Panc1 (cell line): ENCODE results near the gene EMC8. TPM values are rescaled to one million over a fixed set of nuclear protein-coding genes. Genes with fewer than 3 reads are reported as not detected.

Source experiments
- ATAC-seq: fragments of 200-7000 bp; cut with Tn5 transposase; 2 replicates; pipeline ENCODE4 v1.9.1; 2020; ENCODE audit warnings: mild to moderate bottlenecking, moderate library complexity
- BruUV-seq: library from RNA; stranded (reverse); fragments of 400-500 nt; replicated peaks from 2 replicates; lab custom pipeline; 2021; lab: Mats Ljungman, UMichigan
- CTCF ChIA-PET: fragments of 300-600 bp; sonication (Branson Sonifier 250); formaldehyde crosslinking; loops from one replicate; lab custom pipeline; 2022; ENCODE audit warnings: antibody characterized with exemption; lab: Charles Lee
- POLR2A ChIA-PET: fragments of 300-600 bp; sonication (Branson Sonifier 250); formaldehyde crosslinking; loops from one replicate; lab custom pipeline; 2022; ENCODE audit warnings: antibody characterized with exemption; lab: Charles Lee
- DNase-seq: peaks from one replicate; pipeline ENCODE4 v3.0.0-alpha.2; 2010; ENCODE audit warnings: low read depth, low spot score
- H3K27ac ChIP-seq: 2 replicates; pipeline ENCODE4 v1.5.1; 2011; ENCODE audit warnings: mild to moderate bottlenecking, low read length, inconsistent platforms
- H3K27me3 ChIP-seq: fragments of 200-500 bp; sonication (Bioruptor generic); 2 replicates; pipeline ENCODE4 v1.6.0; 2014; ENCODE audit warnings: low read length, inconsistent platforms; ENCODE audit not compliant: control insufficient read depth, insufficient read depth
- H3K36me3 ChIP-seq: fragments of 200-500 bp; sonication (Bioruptor generic); 2 replicates; pipeline ENCODE4 v1.5.1; 2014; ENCODE audit warnings: inconsistent platforms, mild to moderate bottlenecking, low read length, moderate library complexity; ENCODE audit not compliant: control insufficient read depth, insufficient read depth
- H3K4me1 ChIP-seq: 2 replicates; pipeline ENCODE4 v1.5.1; 2011; ENCODE audit warnings: inconsistent platforms, mild to moderate bottlenecking, low read length, moderate library complexity; ENCODE audit not compliant: control insufficient read depth, insufficient read depth
- H3K4me3 ChIP-seq, 2 experiments: 2 replicates each; pipeline ENCODE4 v1.5.1; 2011 to 2012; ENCODE audit warnings: low read depth in 2 of 2, low read length in 2 of 2, mild to moderate bottlenecking in 2 of 2, inconsistent platforms in 1 of 2, moderate library complexity in 1 of 2
- H3K9me3 ChIP-seq: fragments of 200-500 bp; sonication (Bioruptor generic); 2 replicates; pipeline ENCODE4 v1.5.1; 2014; ENCODE audit warnings: low read depth, mild to moderate bottlenecking, inconsistent platforms, low read length, moderate library complexity; ENCODE audit not compliant: control insufficient read depth, insufficient read depth
- POLR2AphosphoS5 ChIP-seq: IDR thresholded peaks from 2 replicates; pipeline ENCODE4 v1.6.1; 2012; ENCODE audit warnings: mild to moderate bottlenecking, low read depth, low read length, moderate library complexity
- REST ChIP-seq, 2 experiments: IDR thresholded peaks; 2 replicates each; pipeline ENCODE4 v1.6.1; 2011 to 2012; ENCODE audit warnings: low read depth in 2 of 2, control low read depth in 1 of 2, low read length in 1 of 2, mild to moderate bottlenecking in 1 of 2, moderate library complexity in 1 of 2; ENCODE audit not compliant: insufficient read depth in 1 of 2
- SIN3A ChIP-seq: IDR thresholded peaks from 2 replicates; pipeline ENCODE4 v1.6.1; 2012; ENCODE audit warnings: low read depth, mild to moderate bottlenecking, low read length, moderate library complexity, borderline replicate concordance; ENCODE audit not compliant: insufficient read depth
- TCF7L2 ChIP-seq: IDR thresholded peaks from 2 replicates; pipeline ENCODE4 v1.6.1; 2011; ENCODE audit warnings: mild to moderate bottlenecking, low read depth, low read length, inconsistent platforms
- in situ Hi-C: cut with HindIII; loops from 2 replicates; pipeline ENCODE4 v1.10.0; 2016; ENCODE audit warnings: low sequenced_read_pairs, low pct_unique_long_range_greater_than_20kb
- intact Hi-C: fragments of 100-400 bp; cut with micrococcal nuclease; formaldehyde crosslinking; loops from one replicate; pipeline ENCODE4 v1.10.0; 2022; ENCODE audit not compliant: unreplicated experiment
- total RNA-seq: library from RNA; stranded (reverse); gene quantifications from one replicate; pipeline ENCODE4 v1.2.1, GENCODE V29; 2021; ENCODE audit not compliant: unreplicated experiment
- TF ChIP-seq, protein P1 (sequence below): fragments of 450-650 bp; IDR thresholded peaks from 2 replicates; pipeline ENCODE4 v1.5.1; 2017; ENCODE audit warnings: mild to moderate bottlenecking

Gene EMC8
- total RNA-seq, 1 experiment from 2014 or later = 39.1 TPM

DNA sequence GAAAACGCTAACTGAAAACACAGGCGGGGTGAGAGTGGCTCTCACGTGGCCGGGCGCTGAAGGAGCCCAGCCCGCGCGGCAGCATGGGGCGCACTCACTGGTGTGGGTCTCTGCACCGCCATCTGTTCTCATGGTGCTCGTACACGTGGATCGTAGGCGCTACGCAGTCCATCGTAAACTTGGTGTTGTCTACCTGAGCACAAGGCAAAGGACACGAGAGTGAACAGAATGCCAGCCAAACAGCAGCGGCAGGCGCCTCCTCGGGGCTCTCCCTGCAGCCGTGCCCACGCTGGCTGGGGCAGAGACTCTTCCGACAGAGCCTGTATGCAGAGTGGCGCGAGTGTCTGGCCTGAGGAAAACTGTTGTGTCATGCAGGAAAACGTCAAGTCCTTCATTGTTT is 19.1 kb downstream of the EMC8 start:
- CTCF ChIA-PET = no interaction called here
- DNase-seq = no peak
- Histone ChIP-seq H3K36me3 (peaks cover 3% of the 10 kb centered on the region; the same call in 1 of the 2 replicates), H3K9me3 (no peaks in the 10 kb centered on the region), H3K27ac (no peak overlapping the region), H3K27me3 (no peaks in the 10 kb centered on the region), H3K4me1 (no peaks in the 10 kb centered on the region), H3K4me3 (no peak overlapping the region)
- no peak for TF ChIP-seq REST (IDR thresholded peaks at IDR 0.05; ENCODE audit: insufficient read depth in 1 of 2, low read depth in 2 of 2, low read length in 1 of 2)
- TF ChIP-seq POLR2AphosphoS5 = no peak
- no peak for TF ChIP-seq TCF7L2
- no peak for TF ChIP-seq SIN3A
- TF ChIP-seq, protein P1, sequence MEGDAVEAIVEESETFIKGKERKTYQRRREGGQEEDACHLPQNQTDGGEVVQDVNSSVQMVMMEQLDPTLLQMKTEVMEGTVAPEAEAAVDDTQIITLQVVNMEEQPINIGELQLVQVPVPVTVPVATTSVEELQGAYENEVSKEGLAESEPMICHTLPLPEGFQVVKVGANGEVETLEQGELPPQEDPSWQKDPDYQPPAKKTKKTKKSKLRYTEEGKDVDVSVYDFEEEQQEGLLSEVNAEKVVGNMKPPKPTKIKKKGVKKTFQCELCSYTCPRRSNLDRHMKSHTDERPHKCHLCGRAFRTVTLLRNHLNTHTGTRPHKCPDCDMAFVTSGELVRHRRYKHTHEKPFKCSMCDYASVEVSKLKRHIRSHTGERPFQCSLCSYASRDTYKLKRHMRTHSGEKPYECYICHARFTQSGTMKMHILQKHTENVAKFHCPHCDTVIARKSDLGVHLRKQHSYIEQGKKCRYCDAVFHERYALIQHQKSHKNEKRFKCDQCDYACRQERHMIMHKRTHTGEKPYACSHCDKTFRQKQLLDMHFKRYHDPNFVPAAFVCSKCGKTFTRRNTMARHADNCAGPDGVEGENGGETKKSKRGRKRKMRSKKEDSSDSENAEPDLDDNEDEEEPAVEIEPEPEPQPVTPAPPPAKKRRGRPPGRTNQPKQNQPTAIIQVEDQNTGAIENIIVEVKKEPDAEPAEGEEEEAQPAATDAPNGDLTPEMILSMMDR = no peak
- in situ Hi-C loops (no loop called here), intact Hi-C loops (no loop called here)
- POLR2A ChIA-PET = no interaction called here
- no peak for ATAC-seq
- BruUV-seq = no TSS peak

DNA sequence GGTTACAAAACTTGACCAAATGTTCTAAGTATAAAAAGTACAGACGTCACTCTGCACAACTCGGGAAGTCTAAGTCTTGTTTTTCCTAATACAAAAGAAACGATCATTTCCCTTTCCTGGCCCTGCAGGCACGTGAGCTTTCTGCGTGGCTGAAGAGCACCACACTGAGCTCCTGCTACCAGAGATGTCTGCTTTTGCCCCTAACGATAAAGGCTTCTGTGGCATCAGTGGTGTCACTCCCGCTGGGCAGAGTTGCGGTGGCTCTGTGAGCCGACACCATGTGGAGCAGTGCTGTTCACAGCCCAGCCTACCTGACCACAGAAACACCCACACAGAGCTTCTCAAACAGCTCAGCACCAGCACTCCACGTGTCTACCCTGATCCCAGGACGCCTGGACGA is 20.5 kb downstream of the EMC8 start:
- H3K4me1 ChIP-seq = no peaks in the 10 kb centered on the region
- no peaks in the 10 kb centered on the region for H3K27me3 ChIP-seq
- H3K36me3 ChIP-seq = peaks cover 3% of the 10 kb centered on the region; the same call in 1 of the 2 replicates
- ATAC-seq (no peak), DNase-seq (no peak)
- H3K9me3 ChIP-seq = no peaks in the 10 kb centered on the region
- CTCF ChIA-PET = no interaction called here
- intact Hi-C loops (no loop called here), in situ Hi-C loops (no loop called here)
- BruUV-seq = no TSS peak
- H3K4me3 ChIP-seq = no peak overlapping the region
- no peak overlapping the region for H3K27ac ChIP-seq
- POLR2A ChIA-PET = no interaction called here
- TF ChIP-seq POLR2AphosphoS5 (no peak), SIN3A (no peak), TCF7L2 (no peak), REST (IDR thresholded peaks at IDR 0.05; ENCODE audit: insufficient read depth in 1 of 2, low read depth in 2 of 2, low read length in 1 of 2) (no peak)
- TF ChIP-seq, protein P1 = no peak
